SJCRH30 (cell line): ENCODE results near the gene BLOC1S3. TPM values are rescaled to one million over a fixed set of nuclear protein-coding genes. Genes with fewer than 3 reads are reported as not detected.
A peak's percentile ranks its signal among the peaks of the same experiment; 100 is the strongest.

Experiments
- DNase-seq, 2 experiments: peaks; one replicate each; pipeline ENCODE4 v3.0.0-alpha.2; 2015 to 2020
- H3K27ac ChIP-seq: fragments of 250-450 bp; sonication (Bioruptor Pico); 2 replicates; pipeline ENCODE4 v1.5.1; 2020; ENCODE audit warnings: mild to moderate bottlenecking, moderate library complexity
- H3K27me3 ChIP-seq: fragments of 250-450 bp; sonication (Bioruptor Pico); 2 replicates; pipeline ENCODE4 v1.5.1; 2020; ENCODE audit warnings: mild to moderate bottlenecking, moderate library complexity
- H3K36me3 ChIP-seq: fragments of 250-450 bp; sonication (Bioruptor Pico); 2 replicates; pipeline ENCODE4 v1.5.1; 2020; ENCODE audit warnings: mild to moderate bottlenecking, moderate library complexity
- H3K4me1 ChIP-seq: fragments of 250-450 bp; sonication (Bioruptor Pico); 2 replicates; pipeline ENCODE4 v1.5.1; 2020; ENCODE audit warnings: mild to moderate bottlenecking, moderate library complexity
- H3K4me3 ChIP-seq: fragments of 250-450 bp; sonication (Bioruptor Pico); 2 replicates; pipeline ENCODE4 v1.5.1; 2020; ENCODE audit warnings: mild to moderate bottlenecking, moderate library complexity
- H3K9me3 ChIP-seq: fragments of 250-450 bp; sonication (Bioruptor Pico); replicated peaks from 2 replicates; pipeline ENCODE4 v1.5.1; 2020; ENCODE audit warnings: mild to moderate bottlenecking, moderate library complexity
- total RNA-seq: library from RNA; depleted of rRNA; stranded (reverse); fragments of >200 nt; shearing (Covaris generic); gene quantifications from 2 replicates; pipeline ENCODE4 v1.2.3, GENCODE V29; 2014

Gene BLOC1S3
- total RNA-seq, 1 experiment from 2014 or later, result 2.1 TPM

GRCh38 chr19:45179892-45180370 lies 1.3 kb downstream of the BLOC1S3 start:
- H3K4me3 ChIP-seq, result no peak overlapping the region
- no peaks in the 10 kb centered on the region for H3K27me3 ChIP-seq
- no peak for DNase-seq
- no peak overlapping the region for H3K27ac ChIP-seq
- H3K9me3 ChIP-seq, result no peaks in the 10 kb centered on the region
- no peaks in the 10 kb centered on the region for H3K4me1 ChIP-seq
- H3K36me3 ChIP-seq, result no peaks in the 10 kb centered on the region

GRCh38 chr19:45180936-45181335 lies 2.4 kb downstream of the BLOC1S3 start:
- no peak for DNase-seq
- Histone ChIP-seq H3K27ac (no peak overlapping the region), H3K4me3 (no peak overlapping the region), H3K4me1 (no peaks in the 10 kb centered on the region), H3K9me3 (no peaks in the 10 kb centered on the region), H3K36me3 (no peaks in the 10 kb centered on the region), H3K27me3 (no peaks in the 10 kb centered on the region)

DNA sequence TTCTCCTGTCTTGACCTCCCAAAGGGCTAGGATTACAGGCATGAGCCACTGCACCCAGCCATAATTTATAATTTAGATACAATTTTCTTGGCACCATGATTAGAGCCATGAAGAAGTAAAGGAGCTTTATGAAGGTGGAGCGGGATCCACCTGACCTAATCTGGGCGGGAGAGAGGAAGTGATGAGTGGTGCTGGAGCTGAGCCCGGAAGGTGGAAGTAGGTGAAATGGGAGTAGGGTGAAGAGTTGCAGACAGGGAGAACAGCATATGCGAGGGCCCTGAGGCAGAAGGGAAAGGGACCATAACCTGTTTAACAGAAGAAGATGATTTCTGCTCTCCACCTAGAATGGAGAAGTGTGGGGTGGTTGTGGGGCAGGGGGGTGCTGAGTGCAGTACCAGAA lies 4.2 kb downstream of the BLOC1S3 start:
- no peaks in the 10 kb centered on the region for H3K9me3 ChIP-seq
- DNase-seq, result no peak
- no peaks in the 10 kb centered on the region for H3K4me1 ChIP-seq

GRCh38 chr19:45184115-45184514 lies 5.5 kb downstream of the BLOC1S3 start:
- no peaks in the 10 kb centered on the region for H3K4me1 ChIP-seq
- H3K27ac ChIP-seq, result no peak overlapping the region
- no peaks in the 10 kb centered on the region for H3K36me3 ChIP-seq
- H3K4me3 ChIP-seq, result no peak overlapping the region
- no peak for DNase-seq
- H3K27me3 ChIP-seq, result no peaks in the 10 kb centered on the region
- no peaks in the 10 kb centered on the region for H3K9me3 ChIP-seq

More for the DNA sequence above, 4.2 kb downstream of the BLOC1S3 start:
- Histone ChIP-seq H3K36me3 (no peaks in the 10 kb centered on the region), H3K4me3 (no peak overlapping the region), H3K27ac (no peak overlapping the region), H3K27me3 (no peaks in the 10 kb centered on the region)

- H3K27me3 ChIP-seq, result no peaks in the 10 kb centered on the region
- no peak overlapping the region for H3K27ac ChIP-seq
- H3K4me1 ChIP-seq, result no peaks in the 10 kb centered on the region
- no peak overlapping the region for H3K4me3 ChIP-seq
- no peaks in the 10 kb centered on the region for H3K36me3 ChIP-seq
- H3K9me3 ChIP-seq, result no peaks in the 10 kb centered on the region
- no peak for DNase-seq
Measured at GRCh38 chr19:45186509-45187334, 8.1 kb downstream of the BLOC1S3 start.

GRCh38 chr19:45187421-45188100 lies 9.0 kb downstream of the BLOC1S3 start:
- no peaks in the 10 kb centered on the region for H3K36me3 ChIP-seq
- H3K4me3 ChIP-seq, result no peak overlapping the region
- H3K27ac ChIP-seq, result no peak overlapping the region
- peak in 1 of 2 experiments; percentile 61 for DNase-seq
- H3K9me3 ChIP-seq, result no peaks in the 10 kb centered on the region
- H3K27me3 ChIP-seq, result no peaks in the 10 kb centered on the region
- H3K4me1 ChIP-seq, result no peaks in the 10 kb centered on the region

DNA sequence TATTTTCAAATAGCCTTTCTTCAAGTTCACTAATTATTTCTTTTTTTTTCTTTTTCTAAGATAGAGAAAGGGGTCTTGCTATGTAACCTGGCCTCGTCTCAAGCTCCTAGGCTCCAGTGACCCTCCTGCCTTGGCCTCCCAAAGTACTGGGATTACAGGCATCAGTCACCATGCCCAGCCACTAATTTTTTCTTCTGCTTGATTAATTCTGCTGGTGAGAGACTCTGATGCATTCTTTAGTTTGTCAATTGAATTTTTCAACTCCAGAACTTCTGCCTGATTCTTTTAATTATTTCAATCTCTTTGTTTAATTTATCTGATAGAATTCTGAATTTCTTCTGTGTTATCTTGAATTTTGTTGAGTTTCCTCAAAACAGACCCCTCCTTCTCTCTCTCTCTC lies 11.4 kb downstream of the BLOC1S3 start:
- Histone ChIP-seq H3K27ac (no peak overlapping the region), H3K27me3 (no peaks in the 10 kb centered on the region), H3K36me3 (no peaks in the 10 kb centered on the region), H3K4me1 (no peaks in the 10 kb centered on the region), H3K4me3 (no peak overlapping the region), H3K9me3 (no peaks in the 10 kb centered on the region)
- no peak for DNase-seq

GRCh38 chr19:45191375-45191774 lies 12.8 kb downstream of the BLOC1S3 start:
- Histone ChIP-seq H3K27ac (no peak overlapping the region), H3K27me3 (no peaks in the 10 kb centered on the region), H3K4me1 (no peaks in the 10 kb centered on the region), H3K4me3 (no peak overlapping the region), H3K9me3 (no peaks in the 10 kb centered on the region), H3K36me3 (no peaks in the 10 kb centered on the region)
- no peak for DNase-seq

- DNase-seq, result no peak
- no peaks in the 10 kb centered on the region for H3K9me3 ChIP-seq
- no peak overlapping the region for H3K4me3 ChIP-seq
- no peaks in the 10 kb centered on the region for H3K4me1 ChIP-seq
- no peaks in the 10 kb centered on the region for H3K36me3 ChIP-seq
- peaks cover 2% of the 10 kb centered on the region; the same call in 1 of the 2 replicates for H3K27me3 ChIP-seq
- no peak overlapping the region for H3K27ac ChIP-seq
Measured at GRCh38 chr19:45195764-45196163, 17.2 kb downstream of the BLOC1S3 start.

DNA sequence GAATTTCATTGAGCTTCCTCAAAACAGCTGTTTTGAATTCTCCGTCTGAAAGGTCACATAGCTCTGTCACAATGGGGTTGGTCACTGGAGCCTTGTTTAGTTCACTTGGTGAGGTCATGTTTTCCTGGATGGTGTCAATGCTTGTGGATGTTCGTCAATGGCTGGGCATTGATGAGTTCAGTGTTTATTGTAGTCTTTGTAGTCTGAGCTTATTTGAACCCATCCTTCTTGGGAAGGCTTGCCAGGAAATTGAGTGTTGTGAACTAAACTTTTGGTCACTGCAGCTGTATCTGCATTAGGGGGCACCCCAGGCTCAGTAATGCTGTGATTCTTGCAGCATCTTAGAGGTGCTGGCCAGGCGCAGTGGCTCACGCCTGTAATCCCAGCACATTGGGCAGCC lies 22.0 kb downstream of the BLOC1S3 start:
- no peaks in the 10 kb centered on the region for H3K9me3 ChIP-seq
- DNase-seq, result peak; percentile 42 to 60
- no peak overlapping the region for H3K27ac ChIP-seq
- H3K4me3 ChIP-seq, result no peak overlapping the region
- H3K36me3 ChIP-seq, result no peaks in the 10 kb centered on the region
- H3K27me3 ChIP-seq, result peaks cover 2% of the 10 kb centered on the region; the same call in 1 of the 2 replicates
- H3K4me1 ChIP-seq, result no peaks in the 10 kb centered on the region

GRCh38 chr19:45202637-45203036 lies 24.1 kb downstream of the BLOC1S3 start:
- Histone ChIP-seq H3K4me3 (no peak overlapping the region), H3K36me3 (no peaks in the 10 kb centered on the region), H3K4me1 (no peaks in the 10 kb centered on the region), H3K27ac (no peak overlapping the region), H3K27me3 (peaks cover 2% of the 10 kb centered on the region; the same call in 1 of the 2 replicates), H3K9me3 (no peaks in the 10 kb centered on the region)
- DNase-seq, result no peak

- Histone ChIP-seq H3K36me3 (no peaks in the 10 kb centered on the region), H3K9me3 (no peaks in the 10 kb centered on the region), H3K27me3 (no peaks in the 10 kb centered on the region; the same call in 1 of the 2 replicates), H3K4me3 (no peak overlapping the region), H3K4me1 (no peaks in the 10 kb centered on the region), H3K27ac (no peak overlapping the region)
- DNase-seq, result no peak
Measured at GRCh38 chr19:45205810-45206209, 27.2 kb downstream of the BLOC1S3 start.

- H3K36me3 ChIP-seq, result no peaks in the 10 kb centered on the region
- no peak for DNase-seq
- H3K27me3 ChIP-seq, result no peaks in the 10 kb centered on the region; the same call in 1 of the 2 replicates
- H3K4me1 ChIP-seq, result no peaks in the 10 kb centered on the region
- H3K9me3 ChIP-seq, result no peaks in the 10 kb centered on the region
- no peak overlapping the region for H3K27ac ChIP-seq
- H3K4me3 ChIP-seq, result no peak overlapping the region
Measured at GRCh38 chr19:45206328-45206727, 27.7 kb downstream of the BLOC1S3 start.

DNA sequence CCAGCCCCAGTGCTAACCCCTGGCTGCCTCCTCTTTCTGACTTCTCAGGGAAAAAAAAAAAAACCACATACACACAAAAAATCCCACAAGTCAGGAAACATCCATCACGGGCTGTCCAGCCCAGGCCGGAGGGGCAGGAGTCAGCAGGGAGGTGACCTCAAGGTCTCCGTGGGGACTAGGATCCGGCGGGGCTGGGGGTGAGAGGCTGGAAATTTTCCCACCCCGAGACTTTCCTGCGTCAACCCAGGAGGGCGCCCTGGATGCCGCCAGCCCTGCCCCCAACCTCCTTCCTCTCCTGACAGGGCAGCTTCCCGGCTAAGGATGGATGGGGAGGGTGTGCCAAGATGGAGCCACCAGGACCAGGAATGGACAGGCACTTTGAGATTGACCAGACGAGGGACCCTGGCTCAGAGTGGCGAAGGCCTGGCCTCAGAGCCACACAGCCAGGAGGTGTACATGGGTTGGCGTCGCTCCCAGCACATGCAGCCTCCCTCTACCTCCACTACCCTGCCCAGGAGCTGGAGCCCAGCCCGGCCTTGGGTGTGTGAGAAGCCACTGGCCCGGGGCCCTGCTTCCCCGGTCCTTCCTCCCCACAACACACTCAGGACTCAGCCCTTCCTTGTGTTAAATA lies 33.3 kb downstream of the BLOC1S3 start:
- Histone ChIP-seq H3K9me3 (no peaks in the 10 kb centered on the region), H3K4me1 (no peaks in the 10 kb centered on the region), H3K27me3 (peaks cover 23% of the 10 kb centered on the region), H3K4me3 (no peak overlapping the region), H3K36me3 (no peaks in the 10 kb centered on the region), H3K27ac (no peak overlapping the region)
- no peak for DNase-seq

DNA sequence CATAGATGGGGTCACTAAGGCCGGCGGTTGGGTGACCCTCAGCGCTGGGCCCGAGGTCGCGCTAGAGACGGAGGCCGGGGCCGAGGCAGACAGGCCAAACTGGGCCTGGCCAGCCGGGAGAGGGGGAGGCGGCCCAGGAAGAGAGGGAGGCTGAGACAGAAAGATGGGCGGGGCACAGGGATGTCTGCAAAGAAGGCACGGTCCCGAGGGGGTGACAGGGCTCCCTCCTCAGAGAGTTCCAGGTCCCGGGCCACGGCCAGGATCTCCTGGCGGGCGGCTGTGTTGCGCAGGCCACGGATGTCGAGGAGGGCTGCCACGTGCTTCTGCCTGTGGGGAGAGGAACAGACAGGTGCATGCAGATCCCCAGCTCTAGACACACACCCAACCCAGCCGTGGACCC lies 34.4 kb downstream of the BLOC1S3 start:
- no peak overlapping the region for H3K27ac ChIP-seq
- H3K36me3 ChIP-seq, result no peaks in the 10 kb centered on the region
- H3K27me3 ChIP-seq, result peaks cover 26% of the 10 kb centered on the region
- no peak overlapping the region for H3K4me3 ChIP-seq
- H3K9me3 ChIP-seq, result no peaks in the 10 kb centered on the region
- no peak for DNase-seq
- no peaks in the 10 kb centered on the region for H3K4me1 ChIP-seq
